NCI-H1092 (cell line): ENCODE results near the gene ARHGEF33.
A peak's percentile ranks its signal among the peaks of the same experiment; 100 is the strongest.

Experiments
- DNase-seq: peaks from one replicate; lab custom pipeline; 2025; lab: John Stamatoyannopoulos, UW

Gene ARHGEF33

GRCh38 chr2:38889575-38889974 is at the start of gene ARHGEF33:
Gene ARHGEF33 (plus strand): TSS chr2:38889875. CDS start chr2:38919448, 29,573 bp downstream.
- no peak for DNase-seq

- DNase-seq = no peak
Measured at GRCh38 chr2:38850045-38850444, 39.6 kb upstream of the ARHGEF33 start.

GRCh38 chr2:38856165-38856564 is 33.5 kb upstream of the ARHGEF33 start:
- DNase-seq = no peak

- no peak for DNase-seq
Measured at GRCh38 chr2:38862476-38862875, 27.2 kb upstream of the ARHGEF33 start.

GRCh38 chr2:38863061-38863695 is 26.5 kb upstream of the ARHGEF33 start:
- no peak for DNase-seq

GRCh38 chr2:38866773-38867443 is 22.8 kb upstream of the ARHGEF33 start:
- no peak for DNase-seq

GRCh38 chr2:38871432-38871831 is 18.2 kb upstream of the ARHGEF33 start:
- no peak for DNase-seq

GRCh38 chr2:38873763-38874162 is 15.9 kb upstream of the ARHGEF33 start:
- no peak for DNase-seq

- DNase-seq = no peak
Measured at GRCh38 chr2:38875227-38875575, 14.5 kb upstream of the ARHGEF33 start.

- peak; percentile 51 for DNase-seq
Measured at GRCh38 chr2:38875576-38876367, 13.9 kb upstream of the ARHGEF33 start, which contains the start of the genes DHX57 and MORN2. Gene DHX57 (minus strand): TSS chr2:38875934. CDS start chr2:38868405, 7,529 bp downstream. Gene MORN2 (plus strand): TSS chr2:38875976.

GRCh38 chr2:38876407-38876806 is 13.3 kb upstream of the ARHGEF33 start:
- DNase-seq = no peak

- DNase-seq = no peak
Measured at GRCh38 chr2:38886063-38886462, 3.6 kb upstream of the ARHGEF33 start.

GRCh38 chr2:38887347-38887746 is 2.3 kb upstream of the ARHGEF33 start:
- no peak for DNase-seq

GRCh38 chr2:38887902-38888554 is 1.6 kb upstream of the ARHGEF33 start:
- no peak for DNase-seq

- no peak for DNase-seq
Measured at GRCh38 chr2:38889045-38889444, 630 bp upstream of the ARHGEF33 start.

- no peak for DNase-seq
Measured at GRCh38 chr2:38892819-38893218, 3.1 kb downstream of the ARHGEF33 start.

GRCh38 chr2:38898256-38898655 is 8.6 kb downstream of the ARHGEF33 start:
- DNase-seq = no peak

GRCh38 chr2:38900726-38901125 is 11.1 kb downstream of the ARHGEF33 start:
- no peak for DNase-seq

- no peak for DNase-seq
Measured at GRCh38 chr2:38905251-38905650, 15.6 kb downstream of the ARHGEF33 start.

- no peak for DNase-seq
Measured at GRCh38 chr2:38907242-38907641, 17.6 kb downstream of the ARHGEF33 start.

GRCh38 chr2:38907743-38908562 is 18.3 kb downstream of the ARHGEF33 start:
- DNase-seq = no peak
